Measurements from ENCODE around the gene TRIO. TPM values are rescaled to one million over a fixed set of nuclear protein-coding genes. Genes with fewer than 3 reads are reported as not detected.
A peak's percentile ranks its signal among the peaks of the same experiment; 100 is the strongest.

The TRIO gene
- total RNA-seq, 4 donors from 2014 or later = 67.4 to 103 (median 94.7) TPM

DNA sequence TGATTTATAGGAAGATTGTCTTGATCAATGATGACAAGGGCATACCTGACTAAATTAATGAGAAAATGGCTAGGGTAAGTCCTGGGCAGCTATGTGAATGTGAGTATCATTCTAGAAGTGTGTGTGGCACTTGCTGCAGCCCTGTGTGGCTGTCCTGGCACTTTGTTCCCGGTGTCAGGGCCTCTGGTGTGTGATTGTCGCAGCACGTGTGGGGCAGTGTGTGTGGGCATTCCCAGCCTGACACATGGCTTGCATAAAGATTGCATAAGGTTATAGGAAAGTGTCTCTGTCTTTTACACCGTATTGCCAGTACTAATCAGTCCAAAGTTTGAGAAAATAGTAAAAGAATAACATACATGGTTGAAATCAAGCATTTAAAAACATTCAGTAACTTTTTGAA lies 74.4 kb downstream of the TRIO start:
- TF ChIP-seq, protein P1, sequence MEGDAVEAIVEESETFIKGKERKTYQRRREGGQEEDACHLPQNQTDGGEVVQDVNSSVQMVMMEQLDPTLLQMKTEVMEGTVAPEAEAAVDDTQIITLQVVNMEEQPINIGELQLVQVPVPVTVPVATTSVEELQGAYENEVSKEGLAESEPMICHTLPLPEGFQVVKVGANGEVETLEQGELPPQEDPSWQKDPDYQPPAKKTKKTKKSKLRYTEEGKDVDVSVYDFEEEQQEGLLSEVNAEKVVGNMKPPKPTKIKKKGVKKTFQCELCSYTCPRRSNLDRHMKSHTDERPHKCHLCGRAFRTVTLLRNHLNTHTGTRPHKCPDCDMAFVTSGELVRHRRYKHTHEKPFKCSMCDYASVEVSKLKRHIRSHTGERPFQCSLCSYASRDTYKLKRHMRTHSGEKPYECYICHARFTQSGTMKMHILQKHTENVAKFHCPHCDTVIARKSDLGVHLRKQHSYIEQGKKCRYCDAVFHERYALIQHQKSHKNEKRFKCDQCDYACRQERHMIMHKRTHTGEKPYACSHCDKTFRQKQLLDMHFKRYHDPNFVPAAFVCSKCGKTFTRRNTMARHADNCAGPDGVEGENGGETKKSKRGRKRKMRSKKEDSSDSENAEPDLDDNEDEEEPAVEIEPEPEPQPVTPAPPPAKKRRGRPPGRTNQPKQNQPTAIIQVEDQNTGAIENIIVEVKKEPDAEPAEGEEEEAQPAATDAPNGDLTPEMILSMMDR (IDR thresholded peaks at IDR 0.05) = no peak
- Histone ChIP-seq H3K9me3 (no peaks in the 10 kb centered on the region), H3K36me3 (no peaks in the 10 kb centered on the region), H3K27me3 (no peaks in the 10 kb centered on the region), H3K27ac (no peak overlapping the region), H3K4me1 (peaks cover 27 to 52% of the 10 kb centered on the region in 2 donors), H3K4me3 (replicated peaks in 1 of 3) (no peak overlapping the region)
- DNase-seq = no peak
- intact Hi-C loops (cut with DNase I) = no loop called here
- WGBS, 2 donors = 84 to 91% methylated on average over 4 of the region's 4 CpGs

GRCh38 chr5:14218011-14218410 lies 74.9 kb downstream of the TRIO start:
- no peaks in the 10 kb centered on the region for H3K36me3 ChIP-seq
- peaks cover 25 to 52% of the 10 kb centered on the region in 2 donors for H3K4me1 ChIP-seq
- intact Hi-C loops (cut with DNase I) = no loop called here
- no peak for TF ChIP-seq POLR2A (IDR thresholded peaks at IDR 0.05)
- TF ChIP-seq, protein P1 (IDR thresholded peaks at IDR 0.05) = no peak
- 71 to 75% methylated on average over 3 of the region's 3 CpGs for WGBS, 2 donors
- H3K9me3 ChIP-seq = no peaks in the 10 kb centered on the region
- peak overlapping the region in 1 of 3 donors; percentile 76 for H3K27ac ChIP-seq
- H3K27me3 ChIP-seq = no peaks in the 10 kb centered on the region
- H3K4me3 ChIP-seq (replicated peaks in 1 of 3) = no peak overlapping the region
- DNase-seq = no peak

DNA sequence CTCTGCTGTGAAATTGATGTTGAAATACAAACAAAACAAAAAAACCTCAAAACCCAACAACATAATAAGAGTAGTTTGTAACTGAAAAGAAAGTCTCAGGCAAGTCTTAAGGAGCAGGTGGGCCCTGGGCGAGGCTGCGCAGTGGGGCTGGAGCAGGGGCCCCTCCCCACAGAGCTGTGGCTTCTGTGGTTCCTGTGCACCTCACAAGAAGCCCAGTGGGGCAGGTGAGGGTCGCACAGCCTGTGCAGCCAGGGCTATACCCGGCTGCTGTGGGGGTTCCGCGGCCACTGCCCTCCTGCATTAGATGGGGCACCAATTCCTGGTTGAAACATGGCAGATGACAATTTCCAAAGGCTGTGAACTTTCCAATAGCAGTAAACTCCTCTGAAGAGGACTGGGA lies 75.3 kb downstream of the TRIO start:
- H3K4me3 ChIP-seq (replicated peaks in 1 of 3) = no peak overlapping the region
- no peaks in the 10 kb centered on the region for H3K36me3 ChIP-seq
- TF ChIP-seq, protein P1 (IDR thresholded peaks at IDR 0.05) = no peak
- no peak for TF ChIP-seq POLR2A (IDR thresholded peaks at IDR 0.05)
- no peak for DNase-seq
- no peaks in the 10 kb centered on the region for H3K27me3 ChIP-seq
- H3K9me3 ChIP-seq = no peaks in the 10 kb centered on the region
- intact Hi-C loops (cut with DNase I) = no loop called here
- WGBS, 2 donors = 73 to 88% methylated on average over 6 of the region's 6 CpGs
- peaks cover 25 to 52% of the 10 kb centered on the region in 2 donors for H3K4me1 ChIP-seq
- H3K27ac ChIP-seq = peak overlapping the region in 2 of 3 donors; percentile 75 to 76

DNA sequence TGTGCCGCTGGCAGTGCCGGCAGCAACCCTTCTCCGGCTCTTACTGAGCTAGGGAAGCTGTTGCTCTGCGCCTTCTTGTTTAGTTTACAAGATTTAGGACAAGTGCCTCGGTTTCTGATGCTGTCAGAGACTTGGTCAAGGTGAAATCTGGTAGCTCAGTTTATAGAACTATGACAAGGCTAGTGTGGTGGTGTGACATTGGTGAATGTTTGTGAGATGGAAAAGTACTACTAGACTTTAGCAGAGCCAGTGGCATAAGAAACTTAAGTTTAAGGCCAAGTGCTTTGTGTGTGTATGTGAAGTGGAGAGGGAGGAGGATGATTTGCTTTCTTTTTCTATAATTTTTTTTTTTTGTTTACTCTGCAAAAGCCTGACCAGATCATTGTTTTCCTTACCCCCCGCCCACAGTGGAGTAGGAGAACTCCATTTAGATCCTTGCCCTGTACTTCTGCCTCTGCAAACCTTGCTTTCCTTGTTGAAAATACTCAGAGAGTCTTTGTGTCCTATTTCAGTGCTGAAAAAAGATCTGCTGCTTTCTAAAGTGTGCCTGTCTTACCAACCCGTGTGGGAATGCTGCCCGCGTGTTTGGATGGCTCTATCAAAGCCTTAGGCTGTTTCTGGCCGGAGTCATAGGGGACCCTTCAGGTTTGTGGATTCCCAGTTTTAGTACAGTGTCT lies 75.9 kb downstream of the TRIO start:
- no peaks in the 10 kb centered on the region for H3K36me3 ChIP-seq
- peak; percentile 45 to 58 for DNase-seq
- no peaks in the 10 kb centered on the region for H3K9me3 ChIP-seq
- WGBS, 2 donors = 56 to 58% methylated on average over 10 of the region's 10 CpGs
- no peak overlapping the region for H3K4me3 ChIP-seq (replicated peaks in 1 of 3)
- peak overlapping the region; percentile 52 to 76 (median 75) for H3K27ac ChIP-seq
- no peaks in the 10 kb centered on the region for H3K27me3 ChIP-seq
- peaks cover 25 to 52% of the 10 kb centered on the region in 2 donors for H3K4me1 ChIP-seq
- TF ChIP-seq, protein P1 (IDR thresholded peaks at IDR 0.05) = no peak
- TF ChIP-seq POLR2A (IDR thresholded peaks at IDR 0.05) = no peak
- intact Hi-C loops (cut with DNase I) = no loop called here

GRCh38 chr5:14219800-14220512 lies 76.8 kb downstream of the TRIO start:
- peak overlapping the region in 2 of 3 donors; percentile 75 to 76 for H3K27ac ChIP-seq

More at GRCh38 chr5:14219800-14220512, 76.8 kb downstream of the TRIO start:
- H3K27me3 ChIP-seq = no peaks in the 10 kb centered on the region
- intact Hi-C loops (cut with DNase I) = no loop called here
- no peak for TF ChIP-seq POLR2A (IDR thresholded peaks at IDR 0.05)
- TF ChIP-seq, protein P1 (IDR thresholded peaks at IDR 0.05) = no peak
- 77 to 80% methylated on average over 6 of the region's 6 CpGs for WGBS, 2 donors
- peaks cover 25 to 52% of the 10 kb centered on the region in 2 donors for H3K4me1 ChIP-seq
- DNase-seq = no peak
- no peaks in the 10 kb centered on the region for H3K9me3 ChIP-seq
- no peak overlapping the region for H3K4me3 ChIP-seq (replicated peaks in 1 of 3)
- no peaks in the 10 kb centered on the region for H3K36me3 ChIP-seq
